Measurements from ENCODE around the gene COL18A1.

COL18A1 gene

GRCh38 chr21:45377866-45378257 is 27.1 kb upstream of the COL18A1 start:
- TF ChIP-seq CTCF (IDR thresholded peaks at IDR 0.05; ENCODE audit: low read depth, low read length) = no peak
- no peak for TF ChIP-seq POLR2A (IDR thresholded peaks at IDR 0.05; ENCODE audit: extremely low read depth, insufficient read length)
- TF ChIP-seq MAX (IDR thresholded peaks at IDR 0.05; ENCODE audit: low read depth, low read length) = no peak
- TF ChIP-seq MYC (IDR thresholded peaks at IDR 0.05; ENCODE audit: low read depth, low read length) = no peak
- no peak for DNase-seq (ENCODE audit: low read depth)
- H3K4me3 ChIP-seq (ENCODE audit: low read depth, low read length) = no peak overlapping the region

GRCh38 chr21:45378258-45378966 is 26.6 kb upstream of the COL18A1 start:
- DNase-seq (ENCODE audit: low read depth) = no peak
- TF ChIP-seq CTCF (IDR thresholded peaks at IDR 0.05; ENCODE audit: low read depth, low read length) (no peak), MYC (IDR thresholded peaks at IDR 0.05; ENCODE audit: low read depth, low read length) (no peak), POLR2A (IDR thresholded peaks at IDR 0.05; ENCODE audit: extremely low read depth, insufficient read length) (no peak), MAX (IDR thresholded peaks at IDR 0.05; ENCODE audit: low read depth, low read length) (no peak)
- H3K4me3 ChIP-seq (ENCODE audit: low read depth, low read length) = no peak overlapping the region

- TF ChIP-seq CTCF (IDR thresholded peaks at IDR 0.05; ENCODE audit: low read depth, low read length) = no peak
- no peak overlapping the region for H3K4me3 ChIP-seq (ENCODE audit: low read depth, low read length)
- no peak for DNase-seq (ENCODE audit: low read depth)
These were observed 25.6 kb upstream of the COL18A1 start for GRCh38 chr21:45379171-45379900.

- DNase-seq (ENCODE audit: low read depth) = no peak
- TF ChIP-seq POLR2A (IDR thresholded peaks at IDR 0.05; ENCODE audit: extremely low read depth, insufficient read length) (no peak), MAX (IDR thresholded peaks at IDR 0.05; ENCODE audit: low read depth, low read length) (no peak), MYC (IDR thresholded peaks at IDR 0.05; ENCODE audit: low read depth, low read length) (no peak), CTCF (IDR thresholded peaks at IDR 0.05; ENCODE audit: low read depth, low read length) (no peak)
- no peak overlapping the region for H3K4me3 ChIP-seq (ENCODE audit: low read depth, low read length)
These were observed 25.0 kb upstream of the COL18A1 start for GRCh38 chr21:45379901-45380330.

GRCh38 chr21:45380566-45380965 is 24.4 kb upstream of the COL18A1 start:
- TF ChIP-seq MAX (IDR thresholded peaks at IDR 0.05; ENCODE audit: low read depth, low read length) = no peak
- no peak for TF ChIP-seq POLR2A (IDR thresholded peaks at IDR 0.05; ENCODE audit: extremely low read depth, insufficient read length)
- DNase-seq (ENCODE audit: low read depth) = no peak
- no peak overlapping the region for H3K4me3 ChIP-seq (ENCODE audit: low read depth, low read length)

GRCh38 chr21:45381036-45381787 is 23.8 kb upstream of the COL18A1 start:
- no peak for TF ChIP-seq MAX (IDR thresholded peaks at IDR 0.05; ENCODE audit: low read depth, low read length)
- DNase-seq (ENCODE audit: low read depth) = no peak
- no peak overlapping the region for H3K4me3 ChIP-seq (ENCODE audit: low read depth, low read length)

Measured in NB4 (cell line).